Immature natural killer cell (primary cell): Measurements from ENCODE around the gene POP7. TPM values are rescaled to one million over a fixed set of nuclear protein-coding genes. Genes with fewer than 3 reads are reported as not detected.

Source experiments
- DNase-seq, 3 donors: peaks; one replicate each; pipeline ENCODE4 v3.0.0; 2022; ENCODE audit warnings: mixed read lengths in 1 of 3
- H3K27ac Mint-ChIP-seq, 6 donors: one replicate each; pipeline ENCODE4 v1.8.0; 2020; ENCODE audit warnings: mixed read lengths in 6 of 6, mild to moderate bottlenecking in 5 of 6, inconsistent platforms in 4 of 6, moderate library complexity in 3 of 6
- H3K27me3 Mint-ChIP-seq, 3 donors: one replicate each; pipeline ENCODE4 v1.8.0; 2020 to 2021; ENCODE audit warnings: low read depth in 3 of 3, mild to moderate bottlenecking in 3 of 3, mixed read lengths in 3 of 3, moderate library complexity in 3 of 3, inconsistent platforms in 1 of 3
- H3K36me3 Mint-ChIP-seq, 3 donors: one replicate each; pipeline ENCODE4 v1.8.0; 2020; ENCODE audit warnings: mixed read lengths in 3 of 3, inconsistent platforms in 2 of 3, mild to moderate bottlenecking in 2 of 3
- H3K4me1 Mint-ChIP-seq, 2 donors: one replicate each; pipeline ENCODE4 v1.8.0; 2020; ENCODE audit warnings: inconsistent platforms in 2 of 2, mild to moderate bottlenecking in 2 of 2, mixed read lengths in 2 of 2, moderate library complexity in 1 of 2
- H3K4me3 Mint-ChIP-seq, 5 donors: one replicate each; pipeline ENCODE4 v1.8.0; 2020; ENCODE audit warnings: mild to moderate bottlenecking in 5 of 5, mixed read lengths in 5 of 5, inconsistent platforms in 3 of 5, moderate library complexity in 3 of 5
- H3K9me3 Mint-ChIP-seq, 6 donors: one replicate each; pipeline ENCODE4 v1.8.0; 2020; ENCODE audit warnings: mild to moderate bottlenecking in 6 of 6, mixed read lengths in 6 of 6, inconsistent platforms in 4 of 6, moderate library complexity in 3 of 6
- polyA plus RNA-seq, 3 donors: library from polyadenylated mRNA; unstranded; fragments of 300-500 nt; fragmentation: Illumina TruSeq; gene quantifications; one replicate each; pipeline ENCODE4 v1.2.3, GENCODE V29; 2021

Gene POP7
- polyA plus RNA-seq, 3 donors from 2014 or later: 65.1 to 70.3 (median 67.0) TPM

DNA sequence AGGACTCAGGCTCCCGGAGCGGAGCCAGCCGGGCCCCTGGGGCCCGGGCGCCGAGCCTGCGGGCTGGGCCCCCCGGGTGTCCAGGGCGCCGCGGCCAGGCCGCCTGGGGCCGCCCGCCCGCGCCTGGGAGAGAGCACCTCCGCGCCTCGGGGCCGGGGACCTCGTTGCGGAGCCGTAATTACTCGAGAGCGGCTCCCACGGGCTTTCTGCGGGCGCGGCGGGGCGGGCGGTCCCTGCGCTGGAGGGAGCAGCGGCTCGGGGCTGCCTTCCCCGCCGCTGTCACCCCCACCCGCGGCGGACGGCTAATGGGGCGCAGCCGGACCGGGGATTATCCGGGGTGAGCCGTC is 30.8 kb upstream of the POP7 start:
- DNase-seq: no peak
- H3K27ac Mint-ChIP-seq: peak overlapping the region in 3 of 6 donors; percentile 95 to 98 (median 98)
- H3K9me3 Mint-ChIP-seq: no peaks in the 10 kb centered on the region
- peaks cover 0 to 9% (median 0%) of the 10 kb centered on the region in 3 donors for H3K36me3 Mint-ChIP-seq
- peaks cover 11 to 25% of the 10 kb centered on the region in 2 donors for H3K4me1 Mint-ChIP-seq
- H3K27me3 Mint-ChIP-seq: peaks cover 22 to 35% (median 23%) of the 10 kb centered on the region in 3 donors
- H3K4me3 Mint-ChIP-seq: peak overlapping the region; percentile 92 to 96 (median 93)

DNA sequence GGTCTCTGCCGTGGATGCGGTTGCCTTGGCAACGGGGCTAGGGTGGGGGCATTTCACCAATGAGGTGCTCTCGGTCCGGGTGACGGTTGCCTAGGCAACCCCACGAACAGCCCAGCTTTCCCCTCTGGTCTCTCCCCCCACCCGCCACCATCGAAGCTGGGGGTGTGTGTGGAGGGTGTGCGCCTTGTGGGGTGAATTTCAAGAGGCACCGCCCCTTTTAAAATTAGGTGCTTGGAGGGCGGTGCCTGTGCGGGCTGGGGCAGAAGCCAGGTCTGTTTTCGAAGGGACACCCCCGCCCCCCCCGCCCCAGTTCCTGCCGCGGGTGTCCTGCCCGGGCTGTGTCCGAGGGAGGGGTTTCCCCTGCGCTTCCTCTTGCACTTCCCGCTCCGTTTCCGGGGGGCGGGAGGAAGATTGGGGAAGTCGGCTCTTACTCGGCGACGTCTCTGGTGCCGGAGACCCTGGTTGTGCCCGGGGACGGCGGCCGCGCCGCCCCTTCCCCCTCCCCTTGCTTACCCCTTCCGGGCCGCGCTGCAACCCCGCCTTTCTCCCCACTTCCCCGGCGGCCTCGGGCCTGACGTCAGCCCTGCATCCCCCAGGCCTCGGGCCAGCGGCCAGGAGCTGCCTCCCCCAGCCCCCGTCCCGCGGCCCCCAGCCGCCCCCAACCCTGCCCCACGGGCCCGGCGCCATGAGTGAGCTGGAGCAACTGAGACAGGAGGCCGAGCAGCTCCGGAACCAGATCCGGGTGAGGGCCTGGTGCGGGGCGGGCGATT is 30.2 kb upstream of the POP7 start:
- H3K4me3 Mint-ChIP-seq: peak overlapping the region; percentile 87 to 89 (median 89)
- no peaks in the 10 kb centered on the region for H3K9me3 Mint-ChIP-seq

DNA sequence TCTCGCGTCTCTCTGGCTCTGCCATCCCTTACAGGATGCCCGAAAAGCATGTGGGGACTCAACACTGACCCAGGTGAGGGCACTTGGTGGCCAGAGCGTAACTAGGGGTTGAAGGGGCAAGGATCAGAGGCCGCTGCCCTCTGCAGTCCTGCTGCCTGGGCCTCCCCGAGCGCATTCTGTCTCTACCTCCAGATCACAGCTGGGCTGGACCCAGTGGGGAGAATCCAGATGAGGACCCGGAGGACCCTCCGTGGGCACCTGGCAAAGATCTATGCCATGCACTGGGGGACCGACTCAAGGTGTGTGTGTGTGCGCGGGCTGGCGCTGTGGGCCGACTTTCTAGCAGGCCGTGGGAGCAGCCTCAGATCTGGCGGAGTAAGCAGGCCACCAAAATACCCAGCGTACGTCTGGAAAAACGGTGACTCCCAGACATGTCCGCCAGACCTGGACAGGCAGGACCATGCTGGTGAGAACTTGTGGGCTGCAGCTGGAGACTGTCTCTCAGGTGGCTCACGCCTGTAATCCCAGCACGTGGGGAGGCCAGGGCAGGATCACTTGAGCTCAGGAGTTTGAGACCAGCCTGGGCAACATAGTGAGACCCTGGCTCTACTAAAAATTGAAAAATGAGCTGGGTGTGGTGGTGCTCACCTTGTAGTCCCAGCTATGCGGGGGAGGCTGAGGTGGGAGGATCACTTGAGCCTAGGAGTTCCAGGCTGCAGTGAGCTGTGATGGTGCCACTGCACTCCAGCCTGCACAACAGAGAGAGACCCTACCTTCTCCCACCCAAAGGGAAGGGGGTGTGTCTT is 29.2 kb upstream of the POP7 start:
- DNase-seq: no peak
- Mint-ChIP-seq H3K27me3 (peaks cover 23 to 35% (median 24%) of the 10 kb centered on the region in 3 donors), H3K27ac (peak overlapping the region; percentile 88 to 98 (median 94)), H3K4me3 (peak overlapping the region; percentile 72 to 89 (median 83)), H3K36me3 (peaks cover 0 to 11% (median 0%) of the 10 kb centered on the region in 3 donors), H3K4me1 (peaks cover 15 to 33% of the 10 kb centered on the region in 2 donors), H3K9me3 (no peaks in the 10 kb centered on the region)

More for the DNA sequence above, 30.2 kb upstream of the POP7 start:
- Mint-ChIP-seq H3K27me3 (peaks cover 23 to 35% (median 24%) of the 10 kb centered on the region in 3 donors), H3K36me3 (peaks cover 0 to 11% (median 0%) of the 10 kb centered on the region in 3 donors), H3K4me1 (peaks cover 15 to 30% of the 10 kb centered on the region in 2 donors), H3K27ac (peak overlapping the region; percentile 88 to 98 (median 94))
- DNase-seq: peak; percentile 90 to 92 (median 91)

DNA sequence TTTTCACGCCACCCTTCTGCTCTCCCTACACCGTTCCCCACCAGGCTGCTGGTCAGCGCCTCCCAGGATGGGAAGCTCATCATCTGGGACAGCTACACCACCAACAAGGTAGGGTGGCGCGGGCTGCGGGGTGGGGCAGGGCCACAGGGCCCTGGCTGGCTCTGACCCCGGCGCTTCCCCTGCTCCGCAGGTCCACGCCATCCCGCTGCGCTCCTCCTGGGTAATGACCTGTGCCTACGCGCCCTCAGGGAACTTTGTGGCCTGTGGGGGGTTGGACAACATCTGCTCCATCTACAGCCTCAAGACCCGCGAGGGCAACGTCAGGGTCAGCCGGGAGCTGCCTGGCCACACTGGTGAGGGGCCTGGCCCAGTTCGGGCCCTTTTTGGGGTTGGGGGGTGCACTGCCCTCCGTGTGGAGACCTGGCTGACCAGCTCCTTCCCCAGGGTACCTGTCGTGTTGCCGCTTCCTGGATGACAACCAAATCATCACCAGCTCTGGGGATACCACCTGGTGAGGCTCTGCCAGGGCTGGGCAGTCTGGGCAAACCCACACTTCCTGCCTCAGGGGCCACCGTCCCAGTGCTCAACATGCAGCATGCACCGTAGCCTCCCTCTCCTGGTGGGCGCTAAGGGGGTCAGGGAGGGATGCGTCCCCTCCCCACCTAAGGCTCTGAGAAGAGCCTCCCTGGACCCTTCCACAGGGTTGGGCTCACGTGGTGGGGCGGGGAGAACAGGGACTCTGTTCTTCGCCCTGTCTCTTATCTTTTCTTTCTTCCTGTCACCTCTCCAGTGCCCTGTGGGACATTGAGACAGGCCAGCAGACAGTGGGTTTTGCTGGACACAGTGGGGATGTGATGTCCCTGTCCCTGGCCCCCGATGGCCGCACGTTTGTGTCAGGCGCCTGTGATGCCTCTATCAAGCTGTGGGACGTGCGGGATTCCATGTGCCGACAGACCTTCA is 28.3 kb upstream of the POP7 start:
- no peaks in the 10 kb centered on the region for H3K9me3 Mint-ChIP-seq
- H3K4me3 Mint-ChIP-seq: peak overlapping the region in 4 of 5 donors; percentile 6 to 83 (median 42)
- H3K4me1 Mint-ChIP-seq: peaks cover 15 to 31% of the 10 kb centered on the region in 2 donors
- no peak for DNase-seq
- peaks cover 0 to 11% (median 0%) of the 10 kb centered on the region in 3 donors for H3K36me3 Mint-ChIP-seq
- H3K27me3 Mint-ChIP-seq: peaks cover 21 to 34% (median 24%) of the 10 kb centered on the region in 3 donors
- H3K27ac Mint-ChIP-seq: peak overlapping the region; percentile 88 to 98 (median 94)

DNA sequence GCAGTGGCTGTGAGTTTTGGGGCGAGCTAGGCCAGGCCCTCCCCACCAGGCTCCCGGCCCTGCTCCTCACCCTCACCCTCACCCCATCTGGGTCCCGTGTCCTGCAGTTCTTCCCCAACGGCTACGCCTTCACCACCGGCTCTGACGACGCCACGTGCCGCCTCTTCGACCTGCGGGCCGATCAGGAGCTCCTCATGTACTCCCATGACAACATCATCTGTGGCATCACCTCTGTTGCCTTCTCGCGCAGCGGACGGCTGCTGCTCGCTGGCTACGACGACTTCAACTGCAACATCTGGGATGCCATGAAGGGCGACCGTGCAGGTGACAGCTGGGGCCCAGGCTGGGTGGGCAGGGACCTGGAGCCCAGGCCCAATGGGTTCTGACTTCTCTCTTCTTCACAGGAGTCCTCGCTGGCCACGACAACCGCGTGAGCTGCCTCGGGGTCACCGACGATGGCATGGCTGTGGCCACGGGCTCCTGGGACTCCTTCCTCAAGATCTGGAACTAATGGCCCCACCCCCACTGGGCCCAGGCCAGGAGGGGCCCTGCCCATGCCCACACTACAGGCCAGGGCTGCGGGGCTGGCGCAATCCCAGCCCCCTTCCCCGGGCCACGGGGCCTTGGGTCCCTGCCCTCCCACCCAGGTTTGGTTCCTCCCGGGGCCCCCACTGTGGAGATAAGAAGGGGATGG is 27.5 kb upstream of the POP7 start:
- no peak for DNase-seq
- Mint-ChIP-seq H3K36me3 (peaks cover 0 to 11% (median 0%) of the 10 kb centered on the region in 3 donors), H3K4me1 (peaks cover 15 to 27% of the 10 kb centered on the region in 2 donors), H3K4me3 (peak overlapping the region in 1 of 5 donors; percentile 4), H3K9me3 (no peaks in the 10 kb centered on the region), H3K27ac (peak overlapping the region; percentile 41 to 88 (median 74)), H3K27me3 (peaks cover 14 to 26% (median 19%) of the 10 kb centered on the region in 3 donors)

DNA sequence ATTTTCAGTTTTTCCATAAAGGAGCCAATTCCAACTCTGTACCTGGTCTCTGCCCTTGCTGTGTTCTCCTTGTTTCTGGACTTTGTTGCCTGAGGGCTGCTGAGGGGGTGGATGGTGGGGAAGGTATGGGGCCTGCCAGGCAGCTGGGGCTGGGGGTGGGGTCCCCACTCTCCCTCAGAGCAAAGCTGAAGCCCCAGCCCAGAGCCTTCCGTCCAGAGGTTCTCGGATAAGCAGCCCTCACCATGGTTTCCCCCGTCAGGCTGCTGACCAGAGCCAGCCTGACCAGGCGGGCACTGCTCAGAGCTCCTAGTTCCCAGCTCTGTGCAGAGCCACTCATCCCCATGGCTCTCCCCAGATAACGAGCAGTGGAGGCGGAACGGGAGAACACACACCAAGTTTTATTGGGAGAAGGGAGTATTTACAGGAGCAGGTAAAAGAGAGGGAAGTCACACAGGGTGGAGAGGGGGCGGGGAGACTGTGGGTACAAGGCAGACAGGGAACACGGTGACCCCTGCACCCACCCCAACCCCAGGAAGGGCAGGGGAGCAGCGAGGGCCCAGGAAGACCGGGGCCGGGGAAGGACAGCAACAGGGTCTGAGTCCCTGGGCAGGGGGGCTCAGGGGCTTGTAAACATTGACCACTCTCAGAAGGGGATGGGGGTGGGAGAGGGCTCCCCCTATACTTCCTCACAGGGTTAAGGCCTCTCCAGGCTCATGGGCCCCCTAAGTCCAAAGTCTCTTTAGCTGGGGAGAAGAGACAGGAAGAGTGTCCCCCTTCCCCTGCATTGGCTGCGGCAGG is 26.6 kb upstream of the POP7 start:
- Mint-ChIP-seq H3K4me1 (peaks cover 15 to 27% of the 10 kb centered on the region in 2 donors), H3K27me3 (peaks cover 8 to 18% (median 12%) of the 10 kb centered on the region in 3 donors), H3K4me3 (no peak overlapping the region), H3K36me3 (peaks cover 0 to 11% (median 0%) of the 10 kb centered on the region in 3 donors), H3K27ac (peak overlapping the region in 5 of 6 donors; percentile 31 to 88 (median 81)), H3K9me3 (no peaks in the 10 kb centered on the region)
- DNase-seq: no peak

DNA sequence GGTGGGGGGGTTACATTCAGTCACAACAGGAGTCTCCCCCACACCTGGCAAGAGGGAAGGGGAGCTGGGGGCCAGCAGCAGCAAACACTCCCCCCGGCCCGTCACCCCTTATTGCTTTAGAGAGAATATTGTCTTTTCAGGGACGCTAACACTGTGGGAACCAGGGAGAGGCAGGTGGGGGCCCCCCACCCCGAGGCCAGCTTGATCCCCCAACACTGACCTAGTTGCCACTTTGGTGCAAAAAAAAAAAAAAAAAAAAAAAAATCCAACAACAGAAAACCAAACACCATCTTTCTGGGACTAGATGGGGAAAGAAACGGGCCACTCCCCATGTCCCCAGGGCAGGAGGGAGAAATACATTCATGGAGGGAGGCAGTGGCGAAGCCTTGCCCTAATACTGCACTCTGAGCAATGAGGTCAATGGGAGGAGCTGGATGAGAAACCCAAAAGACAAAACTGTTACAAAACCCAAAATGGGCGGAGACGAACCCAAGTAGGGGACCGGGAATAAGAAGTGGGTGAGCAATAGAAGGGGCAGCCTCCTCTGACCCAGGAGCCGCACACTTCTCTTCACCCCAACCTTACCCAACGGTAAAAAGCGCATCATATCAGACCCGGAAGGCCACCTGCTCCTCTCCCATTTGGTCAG is 25.9 kb upstream of the POP7 start:
- no peaks in the 10 kb centered on the region for H3K9me3 Mint-ChIP-seq
- peak overlapping the region in 1 of 5 donors; percentile 4 for H3K4me3 Mint-ChIP-seq
- H3K27me3 Mint-ChIP-seq: peaks cover 6 to 14% (median 7%) of the 10 kb centered on the region in 3 donors
- no peak for DNase-seq
- H3K27ac Mint-ChIP-seq: peak overlapping the region; percentile 63 to 88 (median 77)
- peaks cover 15 to 27% of the 10 kb centered on the region in 2 donors for H3K4me1 Mint-ChIP-seq
- H3K36me3 Mint-ChIP-seq: peaks cover 0 to 11% (median 0%) of the 10 kb centered on the region in 3 donors

DNA sequence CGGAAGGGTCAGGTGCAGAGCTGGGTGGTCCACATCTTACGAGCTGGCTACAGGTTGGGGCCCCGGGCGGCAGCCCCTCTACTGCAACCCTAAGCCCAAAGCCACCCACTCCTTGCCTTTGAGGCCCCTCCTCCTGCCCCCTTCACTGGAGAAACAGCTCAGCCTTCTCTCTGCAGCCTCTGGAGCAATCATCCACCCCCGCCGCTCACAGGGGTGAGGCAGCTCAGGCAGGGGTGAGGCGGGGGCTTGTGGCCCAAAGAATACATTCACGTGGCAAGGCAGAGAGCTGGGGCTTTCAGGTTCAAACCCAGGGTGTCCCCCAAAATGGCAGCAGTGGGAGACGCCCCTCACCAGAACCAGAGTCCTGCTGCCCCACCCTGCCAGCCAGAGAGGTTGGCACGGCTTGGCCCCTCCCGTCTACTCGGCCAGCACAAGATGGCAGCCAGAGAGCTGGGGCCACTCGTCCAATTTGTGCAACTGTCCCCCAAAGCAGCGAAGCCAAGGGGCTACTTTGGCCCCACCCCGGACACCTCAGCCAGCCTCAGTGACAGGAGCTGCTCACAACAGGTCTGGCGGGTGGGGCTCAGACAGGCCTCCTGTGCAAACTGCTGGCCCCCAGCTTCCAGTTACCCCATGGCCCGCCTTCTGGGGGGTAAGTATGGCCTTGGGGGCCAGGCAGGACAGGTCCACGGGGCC is 25.2 kb upstream of the POP7 start:
- Mint-ChIP-seq H3K27ac (peak overlapping the region in 3 of 6 donors; percentile 76 to 88 (median 85)), H3K4me1 (peaks cover 15 to 27% of the 10 kb centered on the region in 2 donors)

DNA sequence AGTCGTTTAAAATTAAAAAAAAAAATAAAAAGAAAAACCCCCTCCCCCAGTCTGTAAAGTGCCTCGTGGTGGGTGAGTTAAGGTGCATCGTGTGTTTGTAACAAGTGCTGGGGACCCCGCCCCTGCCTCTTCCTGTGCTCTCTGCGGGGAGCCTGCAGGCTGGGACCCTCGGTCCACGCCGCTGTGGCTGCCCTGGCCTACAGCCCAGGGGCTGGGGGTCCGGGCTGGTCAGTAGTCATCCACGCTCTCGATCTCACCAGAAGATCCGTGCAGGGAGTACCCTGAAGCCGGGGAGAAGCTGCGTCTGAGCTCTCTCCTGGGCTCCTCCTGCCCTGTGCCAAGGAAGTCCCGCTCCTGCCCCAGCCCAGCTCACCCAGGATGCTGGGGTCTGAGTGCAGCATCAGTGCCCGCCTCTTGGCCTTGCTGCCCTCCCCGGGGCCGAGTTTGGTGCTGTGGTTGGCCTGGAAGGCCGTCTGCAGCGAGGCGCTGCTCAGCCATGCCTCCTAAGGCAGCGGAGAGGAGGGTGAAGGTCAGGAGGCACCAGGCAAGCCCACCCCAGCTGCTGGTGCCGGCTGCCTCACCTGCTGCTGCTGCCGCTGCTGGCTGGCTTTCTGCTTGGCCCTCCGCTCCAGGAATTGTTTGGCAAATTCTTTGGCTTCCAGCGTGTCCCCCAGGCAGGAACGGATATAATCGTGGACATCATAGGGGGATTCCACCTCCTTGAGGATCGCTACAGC is 24.3 kb upstream of the POP7 start:
- peaks cover 0 to 16% (median 0%) of the 10 kb centered on the region in 3 donors for H3K36me3 Mint-ChIP-seq
- no peak overlapping the region for H3K4me3 Mint-ChIP-seq
- no peak for DNase-seq
- peak overlapping the region in 2 of 6 donors; percentile 40 to 55 for H3K27ac Mint-ChIP-seq
- peaks cover 15 to 23% of the 10 kb centered on the region in 2 donors for H3K4me1 Mint-ChIP-seq
- H3K9me3 Mint-ChIP-seq: no peaks in the 10 kb centered on the region
- peaks cover 3 to 5% (median 4%) of the 10 kb centered on the region in 3 donors for H3K27me3 Mint-ChIP-seq

More for the DNA sequence above, 25.2 kb upstream of the POP7 start:
- Mint-ChIP-seq H3K36me3 (peaks cover 0 to 16% (median 0%) of the 10 kb centered on the region in 3 donors), H3K4me3 (peak overlapping the region in 1 of 5 donors; percentile 30), H3K9me3 (no peaks in the 10 kb centered on the region), H3K27me3 (peaks cover 4 to 11% (median 5%) of the 10 kb centered on the region in 3 donors)
- no peak for DNase-seq

DNA sequence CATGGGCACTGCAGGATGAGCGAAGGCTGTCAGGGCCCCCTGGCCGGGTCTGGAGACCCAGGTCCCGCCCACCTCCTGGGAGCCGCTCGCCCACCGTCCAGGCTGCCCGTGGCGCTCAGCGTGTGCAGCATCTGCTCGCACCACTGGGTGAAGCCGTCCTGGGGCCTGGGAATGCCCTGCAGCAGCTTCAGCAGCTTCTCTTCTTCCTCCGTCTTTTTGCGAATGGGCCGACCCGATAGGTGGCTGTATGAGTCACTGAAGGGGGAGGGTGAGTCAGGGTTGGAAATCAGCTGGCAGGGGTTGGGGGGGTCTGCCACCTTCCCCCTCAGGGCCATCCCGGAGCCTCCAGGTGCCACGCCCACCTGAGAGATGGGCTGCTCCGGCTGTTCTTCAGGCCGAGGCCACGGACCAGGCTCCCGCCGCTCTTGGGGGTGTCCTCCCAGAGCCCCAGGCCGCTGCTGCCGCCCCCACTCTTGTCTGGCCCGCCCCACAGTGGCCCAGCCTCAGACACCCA is 23.6 kb upstream of the POP7 start:
- H3K4me3 Mint-ChIP-seq: no peak overlapping the region

More for the DNA sequence above, 23.6 kb upstream of the POP7 start:
- Mint-ChIP-seq H3K36me3 (peaks cover 0 to 16% (median 0%) of the 10 kb centered on the region in 3 donors), H3K27ac (no peak overlapping the region), H3K4me1 (peaks cover 15 to 18% of the 10 kb centered on the region in 2 donors), H3K9me3 (no peaks in the 10 kb centered on the region), H3K27me3 (peaks cover 4 to 5% (median 4%) of the 10 kb centered on the region in 3 donors)
- no peak for DNase-seq
